ENCODE results near the gene KIF18B. TPM values are rescaled to one million over a fixed set of nuclear protein-coding genes. Genes with fewer than 3 reads are reported as not detected.

Gene KIF18B
- total and polyA plus RNA-seq, 2 of the 8 experiments (the other 6 are each of a cell fraction or from before 2014, with no cell fraction given), result 39.0 to 59.4 TPM

DNA sequence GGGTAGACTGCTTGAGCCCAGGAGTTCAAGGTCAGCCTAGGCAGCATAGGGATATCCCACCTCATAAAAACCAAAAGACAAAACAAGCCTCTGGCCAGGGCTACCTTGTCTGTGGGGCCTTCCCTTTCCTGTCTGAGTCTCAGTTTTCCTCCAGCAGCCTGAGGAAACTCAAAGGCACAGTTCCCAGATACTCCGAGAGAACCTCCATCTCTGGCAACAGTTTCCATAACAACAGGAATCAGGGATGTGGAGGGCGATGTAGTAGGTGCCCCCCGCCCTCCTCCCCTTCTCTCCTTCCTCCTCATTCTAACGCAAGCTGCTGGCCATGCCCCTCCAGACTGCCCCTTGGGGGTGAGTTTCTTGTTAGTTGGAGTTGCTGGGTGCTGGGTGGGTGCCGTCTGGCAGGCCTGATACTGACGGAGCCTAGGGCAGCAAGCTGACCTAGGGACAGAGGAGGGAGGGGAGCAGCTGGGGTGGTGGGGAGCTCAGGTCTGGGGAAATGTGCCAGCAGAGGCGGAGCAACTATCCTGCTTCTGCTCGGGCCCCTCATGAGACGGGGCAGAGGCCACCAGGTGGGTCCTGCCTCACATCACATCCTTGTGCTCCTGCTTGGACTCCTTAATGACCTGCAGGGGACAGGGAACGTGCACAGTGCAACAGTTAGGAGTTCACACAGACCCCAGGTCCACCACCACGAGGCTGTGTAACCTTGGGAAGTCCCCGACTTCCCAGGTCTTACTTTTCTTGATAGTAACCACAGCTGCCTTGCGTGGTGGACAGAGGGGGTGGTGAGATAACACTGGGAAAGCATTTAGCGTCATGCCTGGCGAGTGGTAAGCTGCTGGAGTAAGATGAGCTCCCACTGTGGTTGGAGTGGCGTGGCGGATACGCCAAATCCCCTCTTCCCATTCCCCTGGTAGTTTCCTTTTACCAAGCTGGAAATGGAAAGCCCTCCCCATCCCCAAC, 40.5 kb downstream of the KIF18B start:
- H3K79me2 ChIP-seq (ENCODE audit: control insufficient read depth in 1 of 2, insufficient read depth in 2 of 2, low read length in 2 of 2), result no peaks in the 10 kb centered on the region
- 87% methylated on average over 17 of the region's 18 CpGs; no CpG with 5 or more reads in 1 of the 2 experiments for WGBS, 2 experiments (ENCODE audit: extremely low coverage in 1 of 2, insufficient coverage in 1 of 2, insufficient read length in 1 of 2, insufficient replicate concordance in 2 of 2, low coverage in 1 of 2, low lambda C conversion rate in 2 of 2, missing lambda C conversion rate in 1 of 2)
- peaks cover 6% of the 10 kb centered on the region for H3K23me2 ChIP-seq (ENCODE audit: low read depth, low read length)
- H3K4me2 ChIP-seq (ENCODE audit: insufficient read depth in 1 of 2, low read depth in 2 of 2, low read length in 2 of 2), result no peak overlapping the region
- FAIRE-seq, result no peak
- H3K4me1 ChIP-seq (replicated peaks in 1 of 4; ENCODE audit: control insufficient read depth in 3 of 4, insufficient read depth in 4 of 4, low read length in 3 of 4), result peaks cover 0 to 11% (median 5%) of the 10 kb centered on the region in 4 experiments; a peak in 6 of 7 replicates
- peak overlapping the region; percentile 34; the same call in 1 of the 2 replicates for H2BK20ac ChIP-seq (ENCODE audit: low read length)
- ChIA-PET CTCF (ENCODE audit: partially characterized antibody) (interaction anchor here (0.5 to 8.4 kb wide), 6 partner anchors 12 to 193 kb away, joined by 3 to 83 read pairs (median 4); no protein-coding TSS in a partner anchor), POLR2A (ENCODE audit: partially characterized antibody) (interaction anchor here (0.6 to 1.5 kb wide), 4 partner anchors 8 to 133 kb away, joined by 3 to 5 read pairs (median 3); no protein-coding TSS in a partner anchor)
- H2BK12ac ChIP-seq (ENCODE audit: low read depth, low read length), result no peak overlapping the region
- no peak overlapping the region for H3K4ac ChIP-seq (replicated peaks; ENCODE audit: insufficient read length, low read depth, low read length)
- no peak overlapping the region for H3K27ac ChIP-seq (ENCODE audit: low read depth, low read length)
- H3K18ac ChIP-seq (ENCODE audit: extremely low read depth, low read length), result no peak overlapping the region
- no peaks in the 10 kb centered on the region for H3K36me3 ChIP-seq (ENCODE audit: control insufficient read depth in 2 of 4, insufficient read depth in 4 of 4, low read length in 3 of 4)
- H3K23ac ChIP-seq (ENCODE audit: insufficient read length), result no peak overlapping the region
- no peaks in the 10 kb centered on the region for H3K9me3 ChIP-seq (ENCODE audit: insufficient read depth in 2 of 2, low read depth in 1 of 2, low read length in 1 of 2)
- no peak overlapping the region for H2AFZ ChIP-seq (ENCODE audit: low read length)
- H3K79me1 ChIP-seq (ENCODE audit: low read depth, low read length), result no peaks in the 10 kb centered on the region
- no peak overlapping the region for H4K91ac ChIP-seq (replicated peaks; ENCODE audit: insufficient read length, low read length)
- 0 out of 2 replicates have a peak overlapping the region, but pooled peaks have one; percentile 48 for H2AK5ac ChIP-seq (ENCODE audit: low read depth, low read length)
- no peak overlapping the region for H2BK120ac ChIP-seq (replicated peaks; ENCODE audit: low read depth, low read length)
- H4K20me1 ChIP-seq (replicated peaks in 1 of 2; ENCODE audit: control insufficient read depth in 1 of 2, insufficient read depth in 2 of 2, low read length in 2 of 2), result no peaks in the 10 kb centered on the region
- no peak overlapping the region for H3K56ac ChIP-seq (replicated peaks; ENCODE audit: insufficient read length, low read depth, low read length)
- H4K8ac ChIP-seq (ENCODE audit: extremely low read depth, insufficient read depth, low read length), result 0 out of 2 replicates have a peak overlapping the region, but pooled peaks have one; percentile 26
- DNase-seq (ENCODE audit: low read depth in 1 of 2, low spot score in 2 of 2), result no peak
- no peak overlapping the region for H2BK5ac ChIP-seq (ENCODE audit: low read depth, low read length)
- no peak overlapping the region for H3K9ac ChIP-seq (replicated peaks in 1 of 4; ENCODE audit: extremely low read depth in 1 of 4, low read depth in 3 of 4, low read length in 3 of 4)
- no peak overlapping the region for H3K4me3 ChIP-seq (ENCODE audit: extremely low read depth in 1 of 4, insufficient read depth in 2 of 4, low read depth in 3 of 4, low read length in 4 of 4)
- no peak overlapping the region for H3K14ac ChIP-seq (ENCODE audit: insufficient read length)
- no peak overlapping the region for H4K5ac ChIP-seq (ENCODE audit: insufficient read length, low read depth, low read length)
- peaks cover 0 to 10% (median 7%) of the 10 kb centered on the region in 4 experiments; a peak in 5 of 7 replicates for H3K27me3 ChIP-seq (replicated peaks in 1 of 4; ENCODE audit: control insufficient read depth in 3 of 4, extremely low read depth in 1 of 4, insufficient read depth in 3 of 4, low read length in 3 of 4)
- no peak overlapping the region for H2BK15ac ChIP-seq (ENCODE audit: low read length)
- no peak for TF ChIP-seq SIX5 (IDR thresholded peaks at IDR 0.05; ENCODE audit: low read depth, low read length)
- no peak for TF ChIP-seq CBX8 (IDR thresholded peaks at IDR 0.05; ENCODE audit: borderline replicate concordance, low read depth, low read length)
- TF ChIP-seq RBBP5 (IDR thresholded peaks at IDR 0.05; ENCODE audit: borderline replicate concordance, low read depth, low read length), result no peak
- no peak for TF ChIP-seq EP300 (IDR thresholded peaks at IDR 0.05; ENCODE audit: borderline replicate concordance in 1 of 2, low read depth in 2 of 2, low read length in 2 of 2)
- TF ChIP-seq BACH1 (IDR thresholded peaks at IDR 0.05; ENCODE audit: low read length), result no peak
- no peak for TF ChIP-seq CHD2 (IDR thresholded peaks at IDR 0.05; ENCODE audit: low read length)
- no peak for TF ChIP-seq KDM4A (IDR thresholded peaks at IDR 0.05; ENCODE audit: low read depth, low read length, severe bottlenecking)
- no peak for TF ChIP-seq RFX5 (IDR thresholded peaks at IDR 0.05; ENCODE audit: borderline replicate concordance, low read depth, low read length)
- no peak for TF ChIP-seq TCF12 (IDR thresholded peaks at IDR 0.05; ENCODE audit: low read depth, low read length)
- no peak for TF ChIP-seq BRCA1 (IDR thresholded peaks at IDR 0.05; ENCODE audit: low read depth, low read length)
- TF ChIP-seq TAF1 (IDR thresholded peaks at IDR 0.05; ENCODE audit: low read depth, low read length), result no peak
